H1 (cell line): Measurements from ENCODE around the gene PGLYRP4. TPM values are rescaled to one million over a fixed set of nuclear protein-coding genes. Genes with fewer than 3 reads are reported as not detected.

Experiments
- CTCF ChIA-PET: fragments of 300-600 bp; sonication (Branson Sonifier 250); formaldehyde crosslinking; loops from one replicate; lab custom pipeline; 2021; ENCODE audit not compliant: partially characterized antibody; lab: Charles Lee
- POLR2A ChIA-PET: fragments of 300-600 bp; sonication (Branson Sonifier 250); formaldehyde crosslinking; loops from one replicate; lab custom pipeline; 2021; ENCODE audit warnings: inconsistent platforms; ENCODE audit not compliant: partially characterized antibody; lab: Charles Lee
- DNase-seq, 2 experiments: peaks; one replicate each; pipeline versions ENCODE4 v3.0.0 to v3.0.0-alpha.2; 2010 to 2022; ENCODE audit warnings: low spot score in 2 of 2, low read depth in 1 of 2, mixed read lengths in 1 of 2
- FAIRE-seq: peaks from 2 replicates; lab custom pipeline; 2011; peaks lifted over from hg19 to GRCh38; lab: Jason Lieb, UNC
- H2AFZ ChIP-seq: 2 replicates; pipeline ENCODE4 v1.8.1; 2012; ENCODE audit warnings: low read length, inconsistent platforms
- H2AK5ac ChIP-seq: 2 replicates; pipeline ENCODE4 v1.6.1; 2013; ENCODE audit warnings: low read depth, low read length
- H2BK120ac ChIP-seq: replicated peaks from 2 replicates; pipeline ENCODE3; 2013; ENCODE audit warnings: low read depth, low read length, inconsistent platforms
- H2BK12ac ChIP-seq: 2 replicates; pipeline ENCODE4 v1.6.1; 2013; ENCODE audit warnings: low read depth, low read length
- H2BK15ac ChIP-seq: 2 replicates; pipeline ENCODE4 v1.6.1; 2013; ENCODE audit warnings: low read length
- H2BK20ac ChIP-seq: 2 replicates; pipeline ENCODE4 v1.6.1; 2013; ENCODE audit warnings: low read length
- H2BK5ac ChIP-seq: 2 replicates; pipeline ENCODE4 v1.6.1; 2013; ENCODE audit warnings: low read depth, low read length
- H3K14ac ChIP-seq: 2 replicates; pipeline ENCODE4 v1.6.1; 2013; ENCODE audit warnings: inconsistent platforms; ENCODE audit not compliant: insufficient read length
- H3K18ac ChIP-seq: 2 replicates; pipeline ENCODE4 v1.6.1; 2013; ENCODE audit warnings: low read length; ENCODE audit errors: extremely low read depth
- H3K23ac ChIP-seq: 2 replicates; pipeline ENCODE4 v1.6.1; 2013; ENCODE audit warnings: inconsistent platforms; ENCODE audit not compliant: insufficient read length
- H3K23me2 ChIP-seq: 2 replicates; pipeline ENCODE4 v1.6.1; 2013; ENCODE audit warnings: low read depth, low read length
- H3K27ac ChIP-seq: 2 replicates; pipeline ENCODE4 v1.6.1; 2011; ENCODE audit warnings: low read depth, low read length, inconsistent platforms
- H3K27me3 ChIP-seq, 4 experiments: replicated peaks in 1 of 4; 1 replicate in 1 of 4; 2 replicates in 3 of 4; pipeline versions ENCODE4 v1.6.1 to v1.8.1; 2011 to 2013; ENCODE audit warnings: low read length in 3 of 4, mild to moderate bottlenecking in 3 of 4, inconsistent platforms in 2 of 4, mixed read lengths in 2 of 4, moderate library complexity in 1 of 4; ENCODE audit not compliant: control insufficient read depth in 3 of 4, insufficient read depth in 3 of 4; ENCODE audit errors: extremely low read depth in 1 of 4
- H3K36me3 ChIP-seq, 4 experiments: 2 replicates each; pipeline versions ENCODE4 v1.6.1 to v1.8.1; 2011 to 2013; ENCODE audit warnings: mild to moderate bottlenecking in 4 of 4, low read length in 3 of 4, moderate library complexity in 2 of 4, control low read depth in 1 of 4, inconsistent platforms in 1 of 4; ENCODE audit not compliant: insufficient read depth in 4 of 4, control insufficient read depth in 2 of 4
- H3K4ac ChIP-seq: replicated peaks from 2 replicates; pipeline ENCODE3; 2013; ENCODE audit warnings: low read length, low read depth, mixed read lengths, inconsistent platforms; ENCODE audit not compliant: insufficient read length
- H3K4me1 ChIP-seq, 4 experiments: replicated peaks in 1 of 4; 1 replicate in 1 of 4; 2 replicates in 3 of 4; pipeline versions ENCODE4 v1.6.1 to v1.8.1; 2011 to 2013; ENCODE audit warnings: low read length in 3 of 4, inconsistent platforms in 2 of 4, mixed read lengths in 1 of 4; ENCODE audit not compliant: insufficient read depth in 4 of 4, control insufficient read depth in 3 of 4
- H3K4me2 ChIP-seq, 2 experiments: 2 replicates each; pipeline versions ENCODE4 v1.6.1 to v1.8.1; 2011 to 2013; ENCODE audit warnings: low read depth in 2 of 2, low read length in 2 of 2, control low read depth in 1 of 2, inconsistent platforms in 1 of 2, mild to moderate bottlenecking in 1 of 2; ENCODE audit not compliant: insufficient read depth in 1 of 2
- H3K4me3 ChIP-seq, 4 experiments: fragments of 200-600, 300-600 bp in 1 of 4; sonication (generic), shearing (Covaris generic), sonication (Bioruptor Twin) in 1 of 4; 2 replicates each; pipeline versions ENCODE4 v1.5.1 to v1.8.1; 2011 to 2016; ENCODE audit warnings: low read length in 4 of 4, low read depth in 3 of 4, control low read depth in 2 of 4, inconsistent platforms in 2 of 4, mild to moderate bottlenecking in 2 of 4, mixed read lengths in 1 of 4, moderate library complexity in 1 of 4; ENCODE audit not compliant: insufficient read depth in 2 of 4; ENCODE audit errors: extremely low read depth in 1 of 4
- H3K56ac ChIP-seq: replicated peaks from 2 replicates; pipeline ENCODE3; 2013; ENCODE audit warnings: low read depth, mild to moderate bottlenecking, mixed read lengths, low read length, inconsistent platforms; ENCODE audit not compliant: insufficient read length
- H3K79me1 ChIP-seq: 2 replicates; pipeline ENCODE4 v1.6.1; 2013; ENCODE audit warnings: low read depth, low read length, control low read depth
- H3K79me2 ChIP-seq, 2 experiments: 2 replicates each; pipeline versions ENCODE4 v1.6.1 to v1.8.1; 2012 to 2013; ENCODE audit warnings: low read length in 2 of 2, mild to moderate bottlenecking in 2 of 2, inconsistent platforms in 1 of 2; ENCODE audit not compliant: insufficient read depth in 2 of 2, control insufficient read depth in 1 of 2
- H3K9ac ChIP-seq, 4 experiments: replicated peaks in 1 of 4; 1 replicate in 1 of 4; 2 replicates in 3 of 4; pipeline versions ENCODE4 v1.6.1 to v1.8.1; 2011 to 2013; ENCODE audit warnings: low read depth in 3 of 4, low read length in 3 of 4, control low read depth in 2 of 4, mild to moderate bottlenecking in 2 of 4, moderate library complexity in 2 of 4, inconsistent platforms in 1 of 4; ENCODE audit errors: extremely low read depth in 1 of 4
- H3K9me3 ChIP-seq, 2 experiments: 2 replicates each; pipeline versions ENCODE4 v1.6.1 to v1.8.1; 2012 to 2013; ENCODE audit warnings: mild to moderate bottlenecking in 2 of 2, moderate library complexity in 2 of 2, control low read depth in 1 of 2, inconsistent platforms in 1 of 2, low read depth in 1 of 2, low read length in 1 of 2, mixed read lengths in 1 of 2; ENCODE audit not compliant: insufficient read depth in 2 of 2
- H4K20me1 ChIP-seq, 2 experiments: replicated peaks in 1 of 2; 2 replicates each; pipeline versions ENCODE3 to v1.8.1; 2011 to 2013; ENCODE audit warnings: inconsistent platforms in 2 of 2, low read length in 2 of 2, mild to moderate bottlenecking in 1 of 2; ENCODE audit not compliant: insufficient read depth in 2 of 2, control insufficient read depth in 1 of 2
- H4K5ac ChIP-seq: 2 replicates; pipeline ENCODE4 v1.6.1; 2013; ENCODE audit warnings: low read length, low read depth, mixed read lengths, inconsistent platforms; ENCODE audit not compliant: insufficient read length
- H4K8ac ChIP-seq: 2 replicates; pipeline ENCODE4 v1.8.0; 2013; ENCODE audit warnings: mild to moderate bottlenecking, moderate library complexity, low read length, inconsistent platforms; ENCODE audit not compliant: insufficient read depth; ENCODE audit errors: extremely low read depth
- H4K91ac ChIP-seq: replicated peaks from 2 replicates; pipeline ENCODE3; 2013; ENCODE audit warnings: low read length, mixed read lengths, inconsistent platforms; ENCODE audit not compliant: insufficient read length
- TAF7 ChIP-seq: optimal IDR thresholded peaks from 2 replicates; pipeline ENCODE3; 2011; ENCODE audit warnings: low read depth, mild to moderate bottlenecking, inconsistent platforms, low read length, moderate library complexity, borderline replicate concordance
- TCF12 ChIP-seq: IDR thresholded peaks from 2 replicates; pipeline ENCODE4 v1.6.1; 2011; ENCODE audit warnings: low read depth, mild to moderate bottlenecking, low read length
- WGBS, 2 experiments: shearing (Covaris generic) in 1 of 2; methylation state at CpG; one replicate each; pipeline versions ENCODE4 v1.1.6 to v1.1.7; 2013 to 2015; ENCODE audit warnings: low lambda C conversion rate in 2 of 2, mixed read lengths in 2 of 2, inconsistent platforms in 1 of 2, low coverage in 1 of 2, missing lambda C conversion rate in 1 of 2; ENCODE audit not compliant: insufficient replicate concordance in 2 of 2, insufficient coverage in 1 of 2, insufficient read length in 1 of 2; ENCODE audit errors: extremely low coverage in 1 of 2, missing lambda C conversion rate in 1 of 2; 5-methylcytosine and 5-hydroxymethylcytosine counted together
- polyA plus RNA-seq, 7 experiments: library from polyadenylated mRNA; depleted of rRNA in 3 of 7; stranded (reverse) in 5 of 7; unstranded in 2 of 7; fragments of >200 nt in 5 of 7; fragments of 200-250 nt in 2 of 7; gene quantifications; 1 replicate in 5 of 7; 2 replicates in 1 of 7; 4 replicates in 1 of 7; pipeline versions ENCODE4 v1.2.1 to v1.2.3, GENCODE V29; 2011 to 2013; ENCODE audit warnings: missing spikeins in 2 of 7, mixed read lengths in 2 of 7
- total RNA-seq: library from RNA; stranded (reverse); fragmentation: NEBNext Ultra II Directional; extraction: Animal tissue kit (Norgen Biotek cat#: 25700); gene quantifications from 2 replicates; pipeline ENCODE4 v1.2.1, GENCODE V29; 2021

PGLYRP4 gene
- total and polyA plus RNA-seq, 2 of the 8 experiments (the other 6 are each of a cell fraction or from before 2014, with no cell fraction given), result not detected

GRCh38 chr1:153367090-153367489, 18.4 kb upstream of the PGLYRP4 start:
- Histone ChIP-seq H2BK20ac (no peak overlapping the region), H3K23me2 (no peaks in the 10 kb centered on the region; the same call in 1 of the 2 replicates), H3K36me3 (no peaks in the 10 kb centered on the region), H3K9me3 (no peaks in the 10 kb centered on the region), H3K4me3 (no peak overlapping the region), H4K5ac (no peak overlapping the region), H2BK120ac (no peak overlapping the region), H3K27me3 (no peaks in the 10 kb centered on the region), H2AFZ (no peak overlapping the region), H2BK15ac (no peak overlapping the region), H4K91ac (no peak overlapping the region), H3K4me1 (no peaks in the 10 kb centered on the region), H3K4ac (no peak overlapping the region), H3K4me2 (no peak overlapping the region), H3K27ac (no peak overlapping the region), H4K20me1 (no peaks in the 10 kb centered on the region), H2BK5ac (no peak overlapping the region), H3K9ac (no peak overlapping the region), H2AK5ac (no peak overlapping the region), H3K56ac (no peak overlapping the region), H3K23ac (no peak overlapping the region), H3K18ac (no peak overlapping the region), H3K14ac (no peak overlapping the region), H2BK12ac (no peak overlapping the region), H4K8ac (no peak overlapping the region), H3K79me1 (no peaks in the 10 kb centered on the region), H3K79me2 (no peaks in the 10 kb centered on the region)
- ChIA-PET POLR2A (no interaction called here), CTCF (interaction anchor here (3.0 to 4.1 kb wide), 2 partner anchors 12 to 14 kb away, joined by 12 to 19 read pairs; no protein-coding TSS in a partner anchor)
- WGBS, 2 experiments, result 88% methylated on average over 1 of the region's 2 CpGs; no CpG with 5 or more reads in 1 of the 2 experiments
- FAIRE-seq (no peak), DNase-seq (no peak)
- TF ChIP-seq TAF7 (no peak), TCF12 (no peak)
